ENCODE measurements around the gene WNT5B. TPM values are rescaled to one million over a fixed set of nuclear protein-coding genes. Genes with fewer than 3 reads are reported as not detected.

The WNT5B gene
- total RNA-seq, 1 donor from 2014 or later: 0.82 TPM

DNA sequence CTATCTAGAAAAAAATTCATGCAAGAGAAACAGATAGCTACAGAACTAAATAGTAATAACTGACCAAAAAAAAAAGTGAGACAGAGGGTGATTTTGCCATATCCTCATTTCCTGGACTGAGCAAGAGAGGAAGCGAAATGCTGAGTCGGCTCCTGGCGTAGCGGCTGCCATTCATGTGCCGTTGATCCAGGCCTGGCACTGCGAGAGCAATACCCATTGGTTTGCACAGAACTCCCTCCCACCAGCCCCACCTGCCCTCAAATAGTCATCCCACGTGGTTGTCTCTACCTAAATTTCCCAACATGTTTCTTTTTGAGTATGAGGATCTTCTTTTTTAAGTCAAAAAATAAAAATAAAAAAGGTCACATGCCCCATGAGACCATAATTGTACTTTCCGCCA, 9.4 kb upstream of the WNT5B start:
- no peaks in the 10 kb centered on the region for H3K9me3 Mint-ChIP-seq
- no peak for DNase-seq (ENCODE audit: low spot score)
- H3K36me3 Mint-ChIP-seq (ENCODE audit: low read depth): no peaks in the 10 kb centered on the region
- H3K27ac Mint-ChIP-seq: no peak overlapping the region
- intact Hi-C loops (cut with micrococcal nuclease): no loop called here
- H3K27me3 Mint-ChIP-seq (ENCODE audit: low read depth): no peaks in the 10 kb centered on the region
- peaks cover 31% of the 10 kb centered on the region for H3K4me1 Mint-ChIP-seq (ENCODE audit: low read depth)
- H3K4me3 Mint-ChIP-seq (ENCODE audit: low read depth): no peak overlapping the region

DNA sequence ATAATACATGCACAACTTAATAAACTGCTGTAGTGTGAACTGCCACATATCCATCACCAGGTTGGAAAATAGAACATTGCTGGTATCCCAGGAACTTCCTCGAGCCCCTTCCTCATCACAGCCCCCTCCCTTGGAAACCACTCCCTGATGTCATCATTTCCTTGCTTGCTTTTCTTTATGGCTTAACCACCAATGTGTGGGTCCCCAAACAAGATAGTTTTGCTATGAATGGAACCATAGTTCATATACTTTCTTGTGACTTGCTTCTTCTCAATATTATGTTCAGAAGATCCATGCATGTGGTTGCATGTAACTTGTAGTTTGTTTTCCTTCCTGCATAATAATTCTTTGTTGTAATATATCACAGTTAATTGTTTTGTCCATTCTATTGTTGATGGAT, 8.9 kb upstream of the WNT5B start:
- no peaks in the 10 kb centered on the region for H3K27me3 Mint-ChIP-seq (ENCODE audit: low read depth)
- H3K27ac Mint-ChIP-seq: peak overlapping the region; percentile 35
- intact Hi-C loops (cut with micrococcal nuclease): no loop called here
- H3K9me3 Mint-ChIP-seq: no peaks in the 10 kb centered on the region
- no peak for DNase-seq (ENCODE audit: low spot score)
- H3K36me3 Mint-ChIP-seq (ENCODE audit: low read depth): no peaks in the 10 kb centered on the region
- no peak overlapping the region for H3K4me3 Mint-ChIP-seq (ENCODE audit: low read depth)
- peaks cover 31% of the 10 kb centered on the region for H3K4me1 Mint-ChIP-seq (ENCODE audit: low read depth)

DNA sequence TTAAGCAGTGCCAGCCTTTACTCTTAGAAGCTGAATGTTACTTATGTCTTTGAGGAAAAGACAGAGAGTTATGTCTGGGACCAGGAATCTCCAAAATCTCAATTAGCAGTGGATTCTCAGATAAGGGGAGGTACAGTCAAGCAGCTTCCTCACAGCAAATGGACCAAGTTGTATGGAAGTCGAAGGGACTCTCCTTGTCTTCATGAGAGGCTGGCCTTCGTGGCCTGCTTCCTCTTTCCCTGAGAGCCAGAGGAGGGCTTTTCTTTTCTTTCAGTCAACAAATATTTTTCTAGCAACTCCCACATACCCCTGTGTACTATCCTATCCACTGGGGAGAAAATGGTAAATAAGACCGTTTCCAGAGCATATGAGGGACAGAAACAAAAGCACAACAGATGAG, 6.6 kb upstream of the WNT5B start:
- peaks cover 4% of the 10 kb centered on the region for H3K27me3 Mint-ChIP-seq (ENCODE audit: low read depth)
- no peaks in the 10 kb centered on the region for H3K36me3 Mint-ChIP-seq (ENCODE audit: low read depth)
- DNase-seq (ENCODE audit: low spot score): no peak
- H3K9me3 Mint-ChIP-seq: no peaks in the 10 kb centered on the region
- intact Hi-C loops (cut with micrococcal nuclease): no loop called here
- H3K4me1 Mint-ChIP-seq (ENCODE audit: low read depth): peaks cover 18% of the 10 kb centered on the region
- no peak overlapping the region for H3K4me3 Mint-ChIP-seq (ENCODE audit: low read depth)
- H3K27ac Mint-ChIP-seq: no peak overlapping the region

DNA sequence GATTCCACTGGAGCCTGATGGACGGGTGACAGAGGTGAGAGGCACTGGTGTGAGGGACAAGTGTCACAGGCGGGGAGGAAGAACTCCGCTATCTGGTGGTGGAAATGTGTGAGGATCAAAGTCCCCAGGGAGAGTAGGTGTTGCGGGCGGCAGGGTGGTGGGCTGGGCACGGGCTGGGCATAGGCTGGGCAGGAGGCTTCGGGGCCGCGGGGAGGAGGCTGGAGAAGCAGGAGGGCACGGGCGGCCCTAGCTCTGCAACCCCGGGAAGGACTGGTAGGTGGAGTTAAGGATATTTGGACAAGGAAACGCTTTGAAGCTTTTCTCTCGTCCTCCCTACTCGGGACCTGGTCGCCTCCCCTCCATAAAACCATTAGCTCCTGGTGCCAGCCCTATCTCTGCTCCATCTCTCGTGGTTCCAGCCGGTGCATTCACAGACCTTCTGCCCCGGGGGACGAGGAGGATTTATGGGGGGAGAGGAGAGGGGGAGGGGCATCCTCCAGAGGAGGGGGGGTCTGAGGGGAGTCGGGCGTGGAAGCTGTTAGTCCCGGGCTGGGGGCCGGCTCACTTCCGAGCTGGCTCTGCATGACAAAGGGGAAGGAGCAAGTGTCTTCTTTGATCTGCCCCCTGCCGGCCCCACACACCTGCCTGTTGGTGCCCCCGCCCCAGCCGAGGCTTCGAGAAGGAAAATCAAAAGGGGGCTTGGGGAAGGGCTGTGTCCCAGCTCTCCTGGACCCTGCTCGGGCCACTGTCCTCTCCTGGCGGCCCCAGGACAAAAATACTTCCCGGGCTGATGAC, 504 bp downstream of the WNT5B start:
- Mint-ChIP-seq H3K4me1 (ENCODE audit: low read depth) (peaks cover 6% of the 10 kb centered on the region), H3K27ac (no peak overlapping the region), H3K9me3 (no peaks in the 10 kb centered on the region), H3K36me3 (ENCODE audit: low read depth) (no peaks in the 10 kb centered on the region), H3K27me3 (ENCODE audit: low read depth) (peaks cover 59% of the 10 kb centered on the region), H3K4me3 (ENCODE audit: low read depth) (peak overlapping the region; percentile 62)
- DNase-seq (ENCODE audit: low spot score): no peak
- intact Hi-C loops (cut with micrococcal nuclease): loop anchor here (5.0 kb wide), 1 partner anchor 313 kb away; no protein-coding TSS in a partner anchor

DNA sequence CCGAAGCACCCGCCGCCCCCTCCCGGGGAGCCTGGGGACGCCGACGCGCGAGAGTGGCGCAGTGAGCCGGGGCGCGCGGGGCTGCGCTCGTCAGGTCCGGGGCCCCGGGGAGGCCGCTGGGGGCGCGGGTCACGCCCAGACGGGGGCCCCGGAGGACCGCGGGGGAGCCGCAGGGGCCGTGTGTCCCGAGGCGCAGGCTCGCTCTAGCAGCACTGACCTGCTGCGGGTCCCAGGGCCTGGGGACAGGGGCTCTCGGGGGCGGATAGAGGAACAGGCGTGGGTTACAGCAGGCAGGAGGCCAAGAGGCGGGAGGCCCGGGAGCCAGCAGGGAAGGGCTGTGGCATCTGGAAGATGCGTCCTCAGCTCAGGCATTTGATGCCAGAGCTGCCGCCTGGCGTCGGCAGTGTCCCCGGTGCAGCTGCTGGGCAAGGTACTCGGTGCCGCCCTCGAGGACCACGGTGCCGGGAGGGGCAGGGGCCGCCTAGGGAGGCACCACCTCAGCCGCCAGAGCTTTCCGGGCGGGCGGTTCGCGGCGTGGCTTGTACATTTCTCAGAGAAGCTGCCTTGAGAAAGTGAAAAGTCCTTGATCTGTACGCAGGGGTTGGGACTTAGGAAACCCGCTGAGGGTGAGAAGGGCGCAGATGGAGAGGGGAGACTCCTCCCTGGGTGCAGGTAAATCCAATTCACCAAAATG, 1.2 kb downstream of the WNT5B start:
- intact Hi-C loops (cut with micrococcal nuclease): loop anchor here (5.0 kb wide), 1 partner anchor 312 kb away; no protein-coding TSS in a partner anchor
- Mint-ChIP-seq H3K4me1 (ENCODE audit: low read depth) (peaks cover 9% of the 10 kb centered on the region), H3K27ac (no peak overlapping the region), H3K9me3 (no peaks in the 10 kb centered on the region), H3K4me3 (ENCODE audit: low read depth) (peak overlapping the region; percentile 45), H3K27me3 (ENCODE audit: low read depth) (peaks cover 64% of the 10 kb centered on the region), H3K36me3 (ENCODE audit: low read depth) (no peaks in the 10 kb centered on the region)
- DNase-seq (ENCODE audit: low spot score): no peak

DNA sequence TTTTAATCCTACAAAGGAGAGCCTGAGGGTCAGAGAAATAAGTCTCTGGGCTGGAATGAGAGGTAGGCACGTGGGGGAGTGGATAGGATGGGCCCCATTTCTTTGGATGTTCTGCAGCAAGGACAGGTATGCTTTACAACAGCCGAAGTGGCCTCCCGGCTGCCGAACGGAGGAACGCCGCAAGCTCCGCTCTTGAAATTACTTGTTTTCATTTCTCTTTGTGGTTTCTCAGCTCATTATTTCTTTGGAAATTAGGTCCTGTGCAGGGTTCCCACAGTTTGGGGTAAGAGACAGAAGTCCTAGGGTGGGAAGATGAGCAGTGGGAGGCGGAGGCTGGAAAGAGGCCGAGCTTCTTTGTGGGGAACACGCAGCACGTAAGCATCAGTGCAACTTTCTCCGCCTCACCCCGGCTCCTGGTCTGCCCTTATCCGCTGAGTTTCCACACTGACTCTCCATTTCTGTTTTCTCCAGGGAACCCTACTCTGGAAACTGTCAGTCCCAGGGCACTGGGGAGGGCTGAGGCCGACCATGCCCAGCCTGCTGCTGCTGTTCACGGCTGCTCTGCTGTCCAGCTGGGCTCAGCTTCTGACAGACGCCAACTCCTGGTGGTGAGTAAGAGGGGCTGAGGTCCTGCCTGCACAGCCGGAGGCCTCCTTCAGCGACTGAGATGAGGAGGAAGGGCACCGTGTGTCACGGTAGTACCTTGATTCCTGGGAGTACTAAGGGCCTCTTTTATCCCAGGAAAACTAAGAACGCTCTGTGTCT, 2.0 kb downstream of the WNT5B start:
- peaks cover 67% of the 10 kb centered on the region for H3K27me3 Mint-ChIP-seq (ENCODE audit: low read depth)
- H3K36me3 Mint-ChIP-seq (ENCODE audit: low read depth): no peaks in the 10 kb centered on the region
- no peak overlapping the region for H3K27ac Mint-ChIP-seq
- peaks cover 9% of the 10 kb centered on the region for H3K4me1 Mint-ChIP-seq (ENCODE audit: low read depth)
- intact Hi-C loops (cut with micrococcal nuclease): loop anchor here (5.0 kb wide), 1 partner anchor 311 kb away; no protein-coding TSS in a partner anchor
- peak overlapping the region; percentile 45 for H3K4me3 Mint-ChIP-seq (ENCODE audit: low read depth)
- no peak for DNase-seq (ENCODE audit: low spot score)
- no peaks in the 10 kb centered on the region for H3K9me3 Mint-ChIP-seq

DNA sequence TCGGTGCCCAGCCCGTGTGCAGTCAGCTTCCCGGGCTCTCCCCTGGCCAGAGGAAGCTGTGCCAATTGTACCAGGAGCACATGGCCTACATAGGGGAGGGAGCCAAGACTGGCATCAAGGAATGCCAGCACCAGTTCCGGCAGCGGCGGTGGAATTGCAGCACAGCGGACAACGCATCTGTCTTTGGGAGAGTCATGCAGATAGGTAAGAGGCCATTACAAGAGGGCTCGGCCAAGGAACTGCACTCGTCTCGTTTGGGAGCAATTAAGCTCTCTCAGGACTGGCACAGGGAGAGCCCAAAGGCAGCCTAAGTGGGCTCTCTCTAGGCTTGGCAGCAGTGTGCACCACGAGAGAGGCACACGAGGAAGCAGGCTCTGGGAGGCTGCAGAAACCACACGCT, 3.7 kb downstream of the WNT5B start:
- Mint-ChIP-seq H3K4me1 (ENCODE audit: low read depth) (peaks cover 9% of the 10 kb centered on the region), H3K27me3 (ENCODE audit: low read depth) (peaks cover 61% of the 10 kb centered on the region), H3K4me3 (ENCODE audit: low read depth) (no peak overlapping the region), H3K9me3 (no peaks in the 10 kb centered on the region), H3K36me3 (ENCODE audit: low read depth) (no peaks in the 10 kb centered on the region), H3K27ac (no peak overlapping the region)
- intact Hi-C loops (cut with micrococcal nuclease): loop anchor here (5.0 kb wide), 1 partner anchor 310 kb away; no protein-coding TSS in a partner anchor
- DNase-seq (ENCODE audit: low spot score): no peak

DNA sequence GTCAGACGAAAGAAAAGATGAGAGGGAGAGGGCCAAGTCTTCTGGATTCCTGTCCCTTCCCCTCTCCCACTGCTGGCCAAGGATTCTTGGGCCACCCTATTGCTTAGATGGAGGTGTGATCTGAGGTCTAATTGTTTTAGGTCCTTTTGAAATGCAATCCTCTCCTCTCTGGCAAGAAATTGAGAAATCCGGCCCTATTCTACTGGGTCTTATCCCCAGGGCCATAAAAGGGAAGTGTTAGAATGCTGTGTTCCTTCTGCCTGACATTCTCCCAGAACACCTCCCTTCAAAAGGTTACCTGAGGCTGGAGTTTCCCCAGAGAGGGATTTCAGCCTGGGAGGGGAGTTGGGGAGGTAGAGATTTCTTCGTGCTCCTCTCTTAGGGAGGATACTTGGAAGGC, 4.4 kb downstream of the WNT5B start:
- no peak overlapping the region for H3K27ac Mint-ChIP-seq
- H3K27me3 Mint-ChIP-seq (ENCODE audit: low read depth): peaks cover 53% of the 10 kb centered on the region
- no peak overlapping the region for H3K4me3 Mint-ChIP-seq (ENCODE audit: low read depth)
- intact Hi-C loops (cut with micrococcal nuclease): loop anchor here (5.0 kb wide), 1 partner anchor 309 kb away; no protein-coding TSS in a partner anchor
- no peaks in the 10 kb centered on the region for H3K36me3 Mint-ChIP-seq (ENCODE audit: low read depth)
- no peak for DNase-seq (ENCODE audit: low spot score)
- no peaks in the 10 kb centered on the region for H3K9me3 Mint-ChIP-seq
- peaks cover 9% of the 10 kb centered on the region for H3K4me1 Mint-ChIP-seq (ENCODE audit: low read depth)

DNA sequence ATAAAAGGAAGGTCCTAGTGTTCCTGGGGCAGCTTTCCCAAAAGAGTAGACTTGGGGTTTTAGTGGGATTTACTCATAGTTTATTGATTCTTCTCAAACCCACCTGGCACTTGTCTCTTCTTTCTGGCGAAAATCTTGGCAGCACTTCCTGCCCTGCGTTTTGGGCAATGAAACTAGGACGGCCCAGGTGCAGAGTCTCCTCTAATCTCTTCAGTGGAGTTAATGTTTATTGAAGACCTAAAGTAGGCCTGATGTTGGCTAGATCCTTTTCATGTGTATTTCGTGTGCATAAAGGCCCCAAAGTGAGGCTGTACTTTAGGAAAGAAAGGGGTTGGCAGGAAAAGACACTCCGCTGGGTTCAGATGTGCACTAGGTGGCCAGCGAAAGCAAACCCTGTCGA, 5.1 kb downstream of the WNT5B start:
- Mint-ChIP-seq H3K27me3 (ENCODE audit: low read depth) (peaks cover 46% of the 10 kb centered on the region), H3K4me1 (ENCODE audit: low read depth) (peaks cover 9% of the 10 kb centered on the region)

DNA sequence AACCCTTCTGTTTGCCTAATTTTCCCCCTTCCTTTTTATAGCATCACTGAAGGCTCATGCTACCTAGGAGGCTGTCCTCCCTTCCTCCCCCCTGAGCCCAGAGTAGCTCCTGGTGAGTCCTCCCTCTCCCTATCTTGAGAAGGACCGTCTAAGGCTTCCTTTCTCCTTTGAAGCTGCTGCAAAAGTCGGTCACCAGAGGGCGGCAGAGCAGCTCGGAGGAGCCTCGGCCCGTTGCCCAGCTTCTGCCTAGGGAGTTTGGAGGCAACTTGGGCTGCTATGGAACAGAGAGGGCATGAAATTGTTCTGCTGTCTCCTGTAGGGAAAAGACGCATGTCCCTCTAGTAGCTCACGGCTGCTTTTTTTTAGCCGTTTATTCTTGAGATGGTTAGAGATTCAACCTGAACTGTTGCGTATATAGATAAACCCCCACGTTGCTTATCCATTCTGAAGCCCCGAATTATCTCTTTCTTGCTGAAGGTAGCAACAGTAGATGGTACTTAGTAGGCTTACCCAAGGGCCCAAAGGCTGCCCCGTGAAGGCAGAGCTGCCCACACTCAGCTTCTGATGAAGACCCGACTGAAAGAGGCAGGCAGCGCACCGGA, 5.7 kb downstream of the WNT5B start:
- Mint-ChIP-seq H3K27me3 (ENCODE audit: low read depth) (peaks cover 41% of the 10 kb centered on the region), H3K27ac (no peak overlapping the region), H3K4me3 (ENCODE audit: low read depth) (no peak overlapping the region), H3K36me3 (ENCODE audit: low read depth) (no peaks in the 10 kb centered on the region), H3K9me3 (no peaks in the 10 kb centered on the region), H3K4me1 (ENCODE audit: low read depth) (peaks cover 9% of the 10 kb centered on the region)
- peak; percentile 46 for DNase-seq (ENCODE audit: low spot score)
- intact Hi-C loops (cut with micrococcal nuclease): loop anchor here (5.0 kb wide), 1 partner anchor 308 kb away; no protein-coding TSS in a partner anchor

More for the DNA sequence above, 5.1 kb downstream of the WNT5B start:
- no peak overlapping the region for H3K27ac Mint-ChIP-seq
- H3K36me3 Mint-ChIP-seq (ENCODE audit: low read depth): no peaks in the 10 kb centered on the region
- DNase-seq (ENCODE audit: low spot score): no peak
- no peak overlapping the region for H3K4me3 Mint-ChIP-seq (ENCODE audit: low read depth)
- intact Hi-C loops (cut with micrococcal nuclease): loop anchor here (5.0 kb wide), 1 partner anchor 308 kb away; no protein-coding TSS in a partner anchor
- no peaks in the 10 kb centered on the region for H3K9me3 Mint-ChIP-seq

DNA sequence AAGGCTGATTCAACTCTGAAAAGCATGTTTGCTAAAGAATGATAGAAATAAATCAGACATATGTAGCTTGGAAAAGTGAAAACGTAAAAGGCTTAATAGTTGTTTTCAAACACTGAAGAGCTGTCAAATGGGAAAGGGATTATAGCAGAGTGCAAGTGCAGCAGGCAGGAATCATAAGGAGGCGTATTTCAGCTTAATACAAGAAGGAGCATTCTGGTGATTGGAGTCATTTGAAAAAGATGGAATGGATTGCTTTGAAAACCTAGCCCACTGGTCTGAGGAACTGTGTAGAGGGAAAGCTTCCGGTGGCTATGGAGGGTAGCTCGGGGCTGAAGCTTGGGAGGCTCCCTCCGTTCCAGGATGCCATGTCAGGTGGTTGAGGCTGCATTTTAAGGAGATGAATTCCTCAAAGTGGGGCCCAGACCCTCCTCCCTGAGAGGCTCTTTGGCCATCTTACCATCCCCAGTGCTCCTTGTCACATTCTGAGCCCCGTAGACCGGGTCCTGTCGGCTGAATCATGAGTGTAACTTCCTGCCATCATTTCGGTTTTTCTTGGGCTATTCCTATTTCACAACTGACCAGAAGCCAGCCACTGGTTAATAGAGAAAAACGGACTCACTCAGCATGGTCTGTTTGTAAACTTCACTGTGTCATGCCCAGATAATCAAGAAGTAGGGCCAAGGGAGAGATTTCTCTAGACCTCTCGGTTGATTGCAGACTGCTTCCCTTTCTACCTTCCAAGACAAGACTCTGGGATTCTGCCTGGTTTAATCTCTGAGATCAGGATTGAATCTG, 6.5 kb downstream of the WNT5B start:
- DNase-seq (ENCODE audit: low spot score): no peak
- Mint-ChIP-seq H3K36me3 (ENCODE audit: low read depth) (no peaks in the 10 kb centered on the region), H3K27ac (no peak overlapping the region), H3K27me3 (ENCODE audit: low read depth) (peaks cover 34% of the 10 kb centered on the region), H3K4me3 (ENCODE audit: low read depth) (no peak overlapping the region), H3K4me1 (ENCODE audit: low read depth) (peaks cover 8% of the 10 kb centered on the region), H3K9me3 (no peaks in the 10 kb centered on the region)
- intact Hi-C loops (cut with micrococcal nuclease): no loop called here

DNA sequence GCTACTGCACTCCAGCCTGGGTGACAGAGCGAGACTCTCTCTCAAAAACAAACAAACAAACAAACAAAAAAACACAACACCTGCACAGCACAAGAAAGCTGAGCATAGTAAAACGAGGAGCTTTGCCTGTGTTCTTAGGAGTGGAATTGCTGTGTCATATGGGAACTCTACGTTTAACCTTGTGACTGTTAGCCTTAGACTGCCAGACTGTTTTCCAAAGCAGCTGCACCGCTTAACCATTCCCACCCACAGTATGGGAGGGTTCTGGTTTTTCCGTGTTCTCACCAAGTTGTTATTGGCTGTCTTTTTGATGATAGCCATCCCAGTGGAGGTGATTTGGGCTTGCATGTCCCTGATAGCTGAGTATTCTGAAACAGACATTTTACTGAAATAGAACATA, 9.2 kb downstream of the WNT5B start:
- peaks cover 4% of the 10 kb centered on the region for H3K4me1 Mint-ChIP-seq (ENCODE audit: low read depth)
- no peak overlapping the region for H3K4me3 Mint-ChIP-seq (ENCODE audit: low read depth)
- H3K27me3 Mint-ChIP-seq (ENCODE audit: low read depth): peaks cover 16% of the 10 kb centered on the region
- intact Hi-C loops (cut with micrococcal nuclease): no loop called here
- no peaks in the 10 kb centered on the region for H3K9me3 Mint-ChIP-seq
- DNase-seq (ENCODE audit: low spot score): no peak
- no peaks in the 10 kb centered on the region for H3K36me3 Mint-ChIP-seq (ENCODE audit: low read depth)
- no peak overlapping the region for H3K27ac Mint-ChIP-seq
